H54 (cell line): ENCODE data around the gene SNAPC4.
"Not testable (repeated sequence)": the region's sequence is repeated elsewhere in the genome, so short reads cannot be mapped to it uniquely, and the experiment has no call there.

Experiments
- DNase-seq: peaks from one replicate; pipeline ENCODE4 v3.0.0; 2011; ENCODE audit warnings: low spot score, mixed read lengths; ENCODE audit not compliant: insufficient read length
- FAIRE-seq: peaks from 3 replicates; lab custom pipeline; 2011; peaks lifted over from hg19 to GRCh38; lab: Jason Lieb, UNC
- POLR2A ChIP-seq: IDR thresholded peaks from 2 replicates; pipeline ENCODE4 v1.6.1; 2011; ENCODE audit warnings: low read depth, mild to moderate bottlenecking, low read length

SNAPC4 gene

DNA sequence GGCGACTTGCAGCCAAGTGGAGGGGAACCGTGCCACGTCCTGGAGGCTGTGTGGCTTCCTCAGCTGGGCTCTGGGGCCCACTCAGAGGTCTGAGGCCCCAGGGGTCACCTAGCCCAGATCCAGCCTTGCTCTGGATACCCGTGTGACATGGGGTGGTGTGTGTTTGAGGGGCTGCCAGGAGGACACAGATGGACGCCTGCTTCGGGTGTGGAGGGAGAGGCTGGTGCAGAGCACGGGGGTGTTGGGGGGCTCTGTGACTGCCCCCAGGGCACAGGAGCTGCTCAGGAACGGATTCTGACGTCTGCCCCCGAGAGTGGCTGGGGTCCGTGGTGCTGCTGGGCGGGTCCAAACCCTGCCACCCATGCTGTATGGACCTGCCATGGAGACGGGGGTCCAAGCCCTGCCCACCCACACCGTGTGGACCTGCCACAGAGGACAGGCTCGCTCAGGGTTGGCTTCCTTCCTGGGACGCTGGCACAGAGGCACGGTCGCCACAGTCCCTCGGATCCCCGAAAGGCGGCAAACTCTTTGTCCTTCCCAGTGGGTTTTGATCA, 29.2 kb upstream of the SNAPC4 start:
- DNase-seq (no peak), FAIRE-seq (no peak)
- no peak for TF ChIP-seq POLR2A

GRCh38 chr9:136426787-136427186, 26.8 kb upstream of the SNAPC4 start:
- FAIRE-seq, result no peak
- no peak for TF ChIP-seq POLR2A
- DNase-seq, result no peak

DNA sequence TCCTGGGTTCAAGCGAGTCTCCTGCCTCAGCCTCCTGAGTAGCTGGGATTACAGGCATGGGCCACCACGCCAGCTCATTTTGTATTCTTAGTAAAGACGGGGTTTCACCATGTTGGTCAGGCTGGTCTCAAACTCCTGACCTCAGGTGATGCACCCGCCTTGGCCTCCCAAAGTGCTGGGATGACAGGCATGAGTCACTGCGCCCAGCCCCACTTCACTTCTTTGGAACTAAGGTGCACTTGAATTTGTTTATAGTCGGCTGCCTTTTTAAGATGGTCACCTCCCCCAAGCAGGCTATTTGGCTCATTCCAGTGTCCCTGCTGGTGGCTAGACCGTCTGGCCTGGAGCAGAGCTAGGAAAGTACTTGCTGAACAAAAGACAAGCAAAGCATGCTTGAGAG, 25.4 kb upstream of the SNAPC4 start:
- FAIRE-seq, DNase-seq: not testable (repeated sequence)

DNA sequence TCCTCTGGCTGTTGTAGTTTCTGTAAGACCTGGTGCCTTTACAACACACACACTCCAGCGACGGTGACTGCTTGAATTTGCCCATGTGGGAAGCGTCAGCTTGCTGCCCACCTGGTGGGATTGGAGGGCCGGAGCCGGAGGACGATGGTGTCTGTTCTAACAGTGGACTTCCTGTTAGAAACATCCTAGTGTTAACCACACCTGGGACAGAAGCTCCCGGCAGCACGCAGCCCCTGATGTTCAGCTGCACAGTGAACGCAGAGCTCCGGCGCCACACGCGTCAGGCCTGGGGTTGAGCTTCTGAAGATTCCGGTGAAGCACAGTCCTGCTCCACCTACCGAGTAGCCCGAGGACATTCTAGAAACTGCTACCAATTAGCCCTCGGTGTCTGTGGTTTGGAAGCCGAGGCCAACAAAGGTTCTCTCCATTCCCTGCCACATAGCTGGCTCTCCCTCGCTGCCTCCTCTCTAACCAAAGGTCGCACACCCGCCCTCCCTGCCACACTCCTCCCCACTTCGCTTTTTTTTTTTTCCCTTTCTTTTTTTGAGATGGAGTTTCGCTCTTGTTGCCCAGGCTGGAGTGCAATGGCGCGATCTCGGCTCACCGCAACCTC, 24.9 kb upstream of the SNAPC4 start:
- no peak for FAIRE-seq
- DNase-seq, result no peak
- no peak for TF ChIP-seq POLR2A

GRCh38 chr9:136423432-136424146, 23.6 kb upstream of the SNAPC4 start:
- TF ChIP-seq POLR2A, result no peak
- no peak for FAIRE-seq
- no peak for DNase-seq

GRCh38 chr9:136422876-136423275, 22.9 kb upstream of the SNAPC4 start:
- DNase-seq, result no peak
- TF ChIP-seq POLR2A, result no peak
- no peak for FAIRE-seq

DNA sequence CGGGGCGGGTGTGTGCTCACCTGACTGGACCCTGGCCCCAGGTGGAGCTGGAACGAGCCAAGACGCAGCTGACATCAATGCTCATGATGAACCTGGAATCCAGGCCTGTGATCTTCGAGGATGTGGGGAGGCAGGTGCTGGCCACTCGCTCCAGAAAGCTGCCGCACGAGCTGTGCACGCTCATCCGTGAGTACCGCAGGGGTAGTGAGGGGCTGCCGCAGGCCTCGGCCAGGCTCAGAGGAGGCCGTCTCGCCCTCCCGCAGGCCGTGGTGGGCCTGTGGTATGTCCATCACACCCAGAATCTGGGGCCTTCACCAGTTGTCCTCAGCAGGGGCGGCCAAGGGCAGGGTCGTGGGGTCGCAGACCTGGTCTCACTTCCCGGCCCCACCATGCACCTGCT, 21.8 kb upstream of the SNAPC4 start:
- DNase-seq (no peak), FAIRE-seq (no peak)
- TF ChIP-seq POLR2A, result no peak

- DNase-seq, result no peak
- TF ChIP-seq POLR2A, result no peak
- FAIRE-seq, result no peak
These were observed 19.1 kb upstream of the SNAPC4 start for GRCh38 chr9:136419092-136419420.

DNA sequence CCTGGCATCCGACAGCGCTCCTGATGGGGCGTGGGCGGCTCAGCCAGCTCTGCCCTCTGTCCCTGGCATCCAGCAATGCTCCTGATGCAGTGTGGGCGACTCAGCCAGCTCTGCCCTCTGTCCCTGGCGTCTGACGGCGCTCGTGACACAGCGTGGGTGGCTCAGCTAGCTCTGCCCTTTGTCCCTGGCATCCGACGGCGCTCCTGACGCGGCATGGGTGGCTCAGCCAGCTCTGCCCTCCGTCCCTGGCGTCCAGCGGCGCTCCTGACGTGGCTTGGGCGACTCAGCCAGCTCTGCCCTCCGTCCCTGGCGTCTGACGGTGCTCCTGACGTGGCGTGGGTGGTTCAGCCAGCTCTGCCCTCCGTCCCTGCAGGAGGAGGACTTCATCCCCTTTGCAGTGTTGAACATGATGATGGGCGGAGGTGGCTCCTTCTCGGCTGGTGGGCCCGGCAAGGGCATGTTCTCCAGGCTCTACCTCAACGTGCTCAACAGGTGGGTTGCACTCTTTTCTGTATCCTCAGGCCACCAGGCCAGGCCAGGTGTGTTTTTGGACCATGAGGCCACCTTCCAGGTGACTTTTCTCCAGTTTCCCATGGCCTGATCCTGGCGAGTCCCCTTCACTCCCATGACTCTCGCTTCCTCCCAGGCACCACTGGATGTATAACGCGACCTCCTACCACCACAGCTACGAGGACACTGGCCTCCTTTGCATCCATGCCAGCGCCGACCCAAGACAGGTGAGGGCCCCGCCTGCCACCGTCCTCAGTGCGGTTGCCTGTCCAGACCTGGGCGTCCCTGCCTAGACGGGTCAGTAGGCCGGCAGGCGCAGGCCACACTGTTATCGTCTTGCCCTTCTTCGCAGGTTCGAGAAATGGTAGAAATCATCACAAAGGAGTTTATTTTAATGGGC, 18.5 kb upstream of the SNAPC4 start:
- DNase-seq, result no peak
- TF ChIP-seq POLR2A, result no peak
- FAIRE-seq, result no peak

DNA sequence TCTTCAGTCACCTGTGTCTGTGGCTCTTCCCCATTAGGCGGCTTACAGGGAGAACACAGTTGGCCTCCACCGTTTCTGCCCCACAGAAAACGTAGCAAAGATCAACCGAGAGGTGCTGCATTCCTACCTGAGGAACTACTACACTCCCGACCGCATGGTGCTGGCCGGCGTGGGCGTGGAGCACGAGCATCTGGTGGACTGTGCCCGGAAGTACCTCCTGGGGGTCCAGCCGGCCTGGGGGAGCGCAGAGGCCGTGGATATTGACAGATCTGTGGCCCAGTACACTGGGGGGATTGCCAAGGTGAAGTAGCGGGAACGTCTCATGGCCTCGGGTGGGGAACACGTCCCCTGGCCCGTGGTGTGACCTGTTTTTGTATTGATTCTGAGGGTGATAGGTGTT, 16.9 kb upstream of the SNAPC4 start:
- FAIRE-seq (no peak), DNase-seq (no peak)
- TF ChIP-seq POLR2A, result no peak

DNA sequence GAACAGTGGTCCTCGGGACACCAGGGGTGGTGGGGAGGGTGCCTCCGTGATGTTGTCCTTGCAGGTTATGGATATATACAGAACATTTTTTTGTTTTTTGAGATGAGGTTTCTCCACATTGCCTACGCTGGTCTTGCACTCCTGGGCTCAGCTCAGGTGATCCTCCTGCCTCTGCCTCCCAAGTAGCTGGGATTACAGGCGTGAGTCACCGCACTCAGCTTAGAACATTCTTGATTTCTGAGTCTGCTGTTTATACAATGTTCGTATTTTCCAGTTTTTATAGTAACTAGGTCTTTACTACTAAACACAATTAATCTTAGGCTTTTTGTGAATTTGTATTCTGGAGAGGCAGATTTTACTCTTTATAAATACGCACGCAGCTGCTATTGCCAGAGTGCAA, 16.5 kb upstream of the SNAPC4 start:
- no peak for DNase-seq
- no peak for TF ChIP-seq POLR2A
- FAIRE-seq, result no peak

GRCh38 chr9:136412962-136413361, 13.0 kb upstream of the SNAPC4 start:
- no peak for TF ChIP-seq POLR2A
- DNase-seq, result no peak
- FAIRE-seq, result no peak

GRCh38 chr9:136411378-136411777, 11.4 kb upstream of the SNAPC4 start:
- no peak for FAIRE-seq
- TF ChIP-seq POLR2A, result no peak

More at GRCh38 chr9:136411378-136411777, 11.4 kb upstream of the SNAPC4 start:
- DNase-seq, result no peak
